ENCODE measurements around the gene USP13.
"Not testable (repeated sequence)": the region's sequence is repeated elsewhere in the genome, so short reads cannot be mapped to it uniquely, and the experiment has no call there.

Gene USP13, protein sequence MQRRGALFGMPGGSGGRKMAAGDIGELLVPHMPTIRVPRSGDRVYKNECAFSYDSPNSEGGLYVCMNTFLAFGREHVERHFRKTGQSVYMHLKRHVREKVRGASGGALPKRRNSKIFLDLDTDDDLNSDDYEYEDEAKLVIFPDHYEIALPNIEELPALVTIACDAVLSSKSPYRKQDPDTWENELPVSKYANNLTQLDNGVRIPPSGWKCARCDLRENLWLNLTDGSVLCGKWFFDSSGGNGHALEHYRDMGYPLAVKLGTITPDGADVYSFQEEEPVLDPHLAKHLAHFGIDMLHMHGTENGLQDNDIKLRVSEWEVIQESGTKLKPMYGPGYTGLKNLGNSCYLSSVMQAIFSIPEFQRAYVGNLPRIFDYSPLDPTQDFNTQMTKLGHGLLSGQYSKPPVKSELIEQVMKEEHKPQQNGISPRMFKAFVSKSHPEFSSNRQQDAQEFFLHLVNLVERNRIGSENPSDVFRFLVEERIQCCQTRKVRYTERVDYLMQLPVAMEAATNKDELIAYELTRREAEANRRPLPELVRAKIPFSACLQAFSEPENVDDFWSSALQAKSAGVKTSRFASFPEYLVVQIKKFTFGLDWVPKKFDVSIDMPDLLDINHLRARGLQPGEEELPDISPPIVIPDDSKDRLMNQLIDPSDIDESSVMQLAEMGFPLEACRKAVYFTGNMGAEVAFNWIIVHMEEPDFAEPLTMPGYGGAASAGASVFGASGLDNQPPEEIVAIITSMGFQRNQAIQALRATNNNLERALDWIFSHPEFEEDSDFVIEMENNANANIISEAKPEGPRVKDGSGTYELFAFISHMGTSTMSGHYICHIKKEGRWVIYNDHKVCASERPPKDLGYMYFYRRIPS

DNA sequence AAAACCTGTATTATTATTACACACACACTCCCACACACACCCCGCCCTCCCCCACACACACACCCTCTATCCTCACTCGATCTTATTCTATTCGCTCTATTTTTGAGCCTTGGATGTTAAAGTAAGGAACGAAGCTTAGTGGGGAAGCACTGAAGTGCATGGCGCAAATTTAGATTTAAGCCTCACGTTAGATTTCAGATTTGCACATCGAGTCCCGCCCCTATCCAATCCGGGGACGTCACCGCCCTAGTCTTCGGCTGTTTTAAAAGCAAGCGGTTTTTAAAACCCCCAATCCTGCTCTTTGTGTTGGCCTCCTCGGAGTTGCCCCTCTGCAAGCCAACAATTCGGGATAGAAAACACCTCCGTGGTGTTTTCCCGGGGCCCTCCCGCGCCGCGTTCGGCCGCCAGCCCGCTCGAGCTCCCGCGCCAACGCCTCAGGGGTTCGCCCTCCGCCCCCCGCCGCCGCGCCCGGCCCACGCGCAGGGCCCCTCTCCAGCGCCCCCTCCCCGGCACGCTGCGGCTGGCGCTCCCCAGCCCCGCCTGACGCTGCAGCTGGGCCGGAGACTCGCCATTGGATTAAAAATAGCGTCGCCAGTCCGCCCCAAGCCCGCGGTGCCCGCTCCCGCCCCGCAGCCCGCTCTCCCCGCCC, at the start of gene USP13:
Gene USP13, plus strand, starts transcription at position 594 of the 649 bp plus-strand sequence. CDS start 186 bp downstream, outside the sequence.
- peak; percentile 11 to 15 for DNase-seq (ENCODE audit: low read depth in 2 of 2)

DNA sequence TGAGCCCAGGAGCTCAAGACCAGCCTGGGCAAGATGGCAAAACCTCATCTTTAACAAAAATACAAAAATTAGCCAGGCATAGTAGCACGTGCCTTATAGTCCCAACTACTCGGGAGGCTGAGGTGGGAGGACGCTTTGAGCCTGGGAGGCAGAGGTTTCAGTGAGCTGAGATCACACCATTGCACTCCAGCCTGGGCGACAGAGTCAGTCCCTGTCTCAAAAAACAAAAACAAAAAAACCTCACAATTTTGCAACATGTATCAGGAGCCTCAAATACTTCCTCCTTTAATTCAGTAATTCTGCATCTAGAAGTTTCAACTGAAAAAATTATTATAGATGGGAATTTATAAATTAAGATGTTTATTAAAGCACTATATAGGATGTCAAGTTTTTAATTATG, 49.5 kb upstream of the USP13 start:
- no peak for DNase-seq (ENCODE audit: low read depth in 2 of 2)

DNA sequence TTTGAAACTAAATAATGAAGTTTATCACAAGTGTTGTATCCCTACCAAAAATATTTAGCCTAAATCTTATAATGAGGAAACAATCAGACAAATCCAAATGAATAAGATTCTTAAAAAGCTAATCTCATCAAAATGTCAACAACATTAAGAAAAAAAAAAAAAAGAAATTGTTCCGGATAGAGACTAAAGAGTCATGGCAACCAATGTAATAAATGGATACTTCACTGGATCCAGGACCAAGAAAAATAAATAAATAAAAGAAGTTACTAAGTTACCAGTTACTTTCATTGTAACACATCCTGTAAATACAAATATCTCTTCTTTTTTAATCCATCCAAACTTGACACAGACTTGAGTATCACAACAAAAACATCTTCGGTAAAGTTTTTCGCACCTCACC, 49.0 kb upstream of the USP13 start:
- DNase-seq (ENCODE audit: low read depth in 2 of 2) = no peak

DNA sequence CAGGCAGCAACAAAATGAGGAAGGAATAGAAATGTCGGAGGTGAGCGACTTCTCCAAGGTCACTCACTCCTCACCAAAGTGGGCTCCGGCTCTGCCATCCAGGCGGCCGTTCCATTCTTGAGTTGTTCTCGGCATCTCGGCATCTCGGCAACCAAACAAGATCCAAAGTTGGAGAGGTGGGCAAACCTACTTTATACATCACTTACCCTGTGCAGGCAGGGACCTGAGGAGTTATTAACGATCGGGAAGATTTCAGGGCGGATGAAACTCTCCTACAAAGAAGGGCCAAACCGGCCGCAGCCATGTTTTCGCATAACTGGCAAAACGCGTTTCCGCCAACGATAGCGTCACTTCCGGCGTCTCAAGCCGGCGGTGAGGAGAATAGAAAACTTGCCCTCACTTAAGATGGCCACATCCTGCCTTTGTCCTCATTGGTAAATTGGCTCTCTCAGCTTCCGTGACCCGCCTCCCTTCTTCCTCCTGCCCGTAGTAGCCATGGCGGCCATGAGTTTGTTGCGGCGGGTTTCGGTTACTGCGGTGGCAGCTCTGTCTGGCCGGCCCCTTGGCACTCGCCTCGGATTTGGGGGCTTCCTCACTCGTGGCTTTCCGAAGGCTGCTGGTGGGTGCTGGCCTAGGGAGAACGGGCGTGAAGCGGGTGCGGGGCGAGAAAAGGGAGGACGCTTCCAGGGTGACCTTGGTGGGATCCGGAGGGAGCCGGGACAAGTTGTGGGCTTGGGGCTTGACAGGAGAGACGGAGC, 48.3 kb upstream of the USP13 start, which contains the start of the genes MRPL47 and NDUFB5:
Gene MRPL47, minus strand, starts transcription at position 318 of the 758 bp plus-strand sequence. Its CDS starts 14 bp downstream, at position 304.
Gene NDUFB5, plus strand, starts transcription at position 474 of the 758 bp plus-strand sequence. Its CDS starts 22 bp downstream, at position 496.
- peak; percentile 85 for DNase-seq (ENCODE audit: low read depth in 2 of 2)

DNA sequence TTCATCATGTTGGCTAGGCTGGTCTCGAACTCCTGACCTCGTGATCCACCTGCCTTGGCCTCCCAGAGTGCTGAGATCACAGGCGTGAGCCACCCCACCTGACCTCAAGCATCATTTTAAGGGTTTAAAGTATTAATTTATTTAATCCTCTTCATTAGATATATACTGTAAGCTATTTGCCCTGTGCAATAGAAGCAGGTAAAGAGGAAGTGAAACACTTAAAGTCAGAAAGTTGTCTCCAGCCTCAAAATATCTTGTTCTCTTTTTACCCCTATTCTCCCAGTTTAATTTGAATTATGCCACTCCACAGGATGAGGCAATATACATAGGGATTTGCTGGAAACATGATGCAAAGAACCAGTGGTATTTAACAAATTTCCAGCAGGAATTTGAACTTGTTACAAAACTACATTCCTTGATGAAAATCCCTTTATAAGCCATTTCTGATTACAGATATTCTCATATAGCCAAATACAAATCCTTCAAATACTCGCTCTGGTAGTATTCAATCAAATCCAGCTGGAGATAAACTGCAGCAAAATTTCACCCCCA, 46.2 kb upstream of the USP13 start:
- DNase-seq (ENCODE audit: low read depth in 2 of 2) = no peak

DNA sequence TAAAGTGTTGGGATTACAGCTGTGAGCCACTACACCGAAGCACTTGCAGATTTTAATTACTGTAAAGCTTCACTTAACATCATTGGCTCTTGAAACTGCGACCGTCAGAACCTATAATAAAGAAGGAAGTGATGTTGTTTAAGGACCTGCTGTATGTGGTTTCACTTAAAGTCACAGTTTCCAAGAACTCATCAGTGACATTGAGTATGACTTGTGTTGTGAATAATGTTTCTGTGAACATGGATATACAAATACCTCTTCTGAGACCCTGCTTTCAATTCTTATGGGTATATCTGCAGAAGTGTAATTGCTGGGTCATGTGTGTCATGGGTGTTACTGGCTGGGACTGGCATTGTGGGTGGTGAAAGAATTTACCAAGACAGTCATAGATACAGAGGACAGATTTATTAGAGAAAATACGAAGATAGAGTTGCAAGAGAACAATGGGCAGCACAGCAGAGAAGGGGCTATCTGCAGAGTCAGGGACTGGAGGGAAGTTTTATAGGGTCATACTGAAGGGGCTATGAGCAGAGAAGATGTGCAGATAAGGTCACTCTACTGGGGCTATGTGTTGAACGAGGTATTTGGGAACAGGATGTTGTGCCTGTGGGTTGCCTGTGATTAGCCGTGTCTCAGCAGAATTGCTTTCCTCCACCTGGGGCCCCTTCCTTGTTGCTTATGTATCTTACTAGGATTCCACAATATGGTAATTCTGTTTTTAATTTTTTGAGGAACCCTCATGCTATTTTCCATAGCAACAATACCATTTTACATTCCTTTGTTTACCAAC, 43.7 kb upstream of the USP13 start:
- DNase-seq (ENCODE audit: low read depth in 2 of 2) = no peak

DNA sequence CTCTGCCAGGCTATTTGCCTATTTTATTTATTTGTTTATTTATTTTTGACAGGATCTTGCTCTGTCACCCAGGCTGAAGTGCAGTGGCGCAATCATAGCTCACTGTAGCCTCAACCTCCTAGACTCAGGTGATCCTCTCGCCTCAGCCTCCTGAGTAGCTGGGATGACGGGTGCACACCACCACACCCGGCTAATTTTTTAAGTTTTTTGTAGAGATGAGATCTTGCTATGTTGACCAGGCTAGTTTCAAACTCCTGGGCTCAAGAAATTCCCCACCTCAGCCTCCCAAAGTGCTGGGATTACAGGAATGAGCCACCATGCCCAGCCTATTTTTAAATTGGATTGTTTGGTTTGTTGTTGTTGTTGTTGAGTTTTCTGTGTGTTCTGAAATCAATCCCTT, 42.8 kb upstream of the USP13 start:
- DNase-seq (ENCODE audit: low read depth in 2 of 2) = no peak

DNA sequence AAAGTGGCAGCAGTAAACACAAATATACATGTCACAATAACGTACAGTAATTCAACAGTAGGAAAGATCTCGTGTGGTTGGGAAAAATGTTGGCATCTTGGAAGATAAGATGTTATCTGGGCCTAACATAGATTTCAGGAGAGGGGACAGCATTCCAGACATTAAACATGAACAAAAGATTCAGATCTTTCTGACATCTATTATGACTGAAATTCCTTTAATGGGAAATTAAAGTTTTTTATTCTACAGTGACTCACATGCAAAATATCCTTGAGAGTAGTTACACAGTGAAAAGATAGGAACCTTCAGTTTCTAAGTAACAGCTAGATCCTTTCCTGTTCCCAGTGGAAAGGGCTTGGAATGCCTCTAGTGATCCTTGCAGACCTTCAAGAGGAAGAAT, 39.0 kb upstream of the USP13 start:
- no peak for DNase-seq (ENCODE audit: low read depth in 2 of 2)

DNA sequence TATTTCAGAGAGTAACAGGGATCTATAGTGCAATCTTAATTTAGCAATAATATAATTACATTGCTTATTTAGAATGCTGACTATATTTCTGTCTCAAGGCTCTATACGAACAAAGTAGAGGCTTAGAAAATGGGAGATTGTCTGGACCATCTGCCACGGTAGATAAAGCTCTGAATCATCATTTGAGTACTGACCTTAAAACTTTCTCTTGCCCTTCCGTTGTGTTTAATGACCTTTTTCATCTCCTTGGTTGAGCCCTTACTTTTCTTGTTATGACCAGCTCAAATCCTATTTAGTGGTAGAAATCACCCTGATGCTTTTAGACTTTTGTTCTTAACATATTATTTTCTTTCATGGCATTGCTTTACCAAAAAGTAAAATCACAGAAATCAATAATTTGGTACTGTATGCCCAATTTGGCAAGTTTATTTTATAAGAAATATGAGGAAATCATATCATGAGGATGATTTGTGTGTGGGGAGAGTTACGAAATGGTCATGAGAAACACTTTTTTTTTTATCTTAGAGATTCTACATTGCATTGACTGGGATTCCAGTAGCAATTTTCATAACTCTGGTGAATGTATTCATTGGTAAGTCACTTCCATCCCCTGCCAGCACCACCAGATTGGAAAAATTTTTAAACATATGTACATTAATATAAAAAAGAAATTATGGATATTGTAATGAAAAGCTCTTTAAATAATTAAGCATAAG, 37.2 kb upstream of the USP13 start:
- no peak for DNase-seq (ENCODE audit: low read depth in 2 of 2)

DNA sequence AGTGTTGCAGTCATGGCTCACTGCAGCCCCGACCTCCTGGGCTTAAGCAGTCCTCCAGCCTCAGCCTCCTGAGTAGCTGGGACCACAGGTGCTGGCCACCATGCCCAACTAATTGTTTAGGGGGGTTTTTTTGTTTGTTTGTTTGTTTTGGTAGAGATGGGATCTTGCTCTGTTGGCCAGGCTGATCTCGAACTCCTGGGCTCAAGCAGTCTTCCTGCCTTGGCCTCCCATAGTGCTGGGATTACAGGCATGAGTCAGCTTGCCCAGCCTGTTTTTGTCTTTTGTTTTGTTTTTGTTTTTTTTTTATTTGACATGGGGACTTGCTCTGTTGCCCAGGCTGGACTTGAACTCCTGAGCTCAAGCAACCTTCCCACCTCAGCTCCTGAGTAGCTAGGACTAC, 30.8 kb upstream of the USP13 start:
- no peak for DNase-seq (ENCODE audit: low read depth in 2 of 2)

DNA sequence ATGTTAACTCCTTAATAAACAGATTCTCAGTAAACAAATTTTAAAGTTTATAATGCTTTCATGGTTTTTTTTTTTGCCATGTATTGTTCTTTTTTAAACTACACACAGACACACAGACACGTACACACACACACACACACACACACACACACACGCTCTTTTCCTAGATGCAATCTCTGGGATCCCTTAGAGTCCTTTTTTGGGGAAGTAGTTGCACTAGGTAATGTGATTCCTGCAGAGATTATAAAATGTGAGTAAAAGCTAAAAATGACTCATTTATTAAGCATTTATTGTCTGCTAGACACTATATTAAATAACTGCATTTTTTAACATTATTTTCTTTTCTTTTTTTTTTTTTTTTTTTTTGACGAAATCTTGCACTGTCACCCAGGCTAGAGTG, 28.4 kb upstream of the USP13 start:
- DNase-seq (ENCODE audit: low read depth in 2 of 2) = no peak

DNA sequence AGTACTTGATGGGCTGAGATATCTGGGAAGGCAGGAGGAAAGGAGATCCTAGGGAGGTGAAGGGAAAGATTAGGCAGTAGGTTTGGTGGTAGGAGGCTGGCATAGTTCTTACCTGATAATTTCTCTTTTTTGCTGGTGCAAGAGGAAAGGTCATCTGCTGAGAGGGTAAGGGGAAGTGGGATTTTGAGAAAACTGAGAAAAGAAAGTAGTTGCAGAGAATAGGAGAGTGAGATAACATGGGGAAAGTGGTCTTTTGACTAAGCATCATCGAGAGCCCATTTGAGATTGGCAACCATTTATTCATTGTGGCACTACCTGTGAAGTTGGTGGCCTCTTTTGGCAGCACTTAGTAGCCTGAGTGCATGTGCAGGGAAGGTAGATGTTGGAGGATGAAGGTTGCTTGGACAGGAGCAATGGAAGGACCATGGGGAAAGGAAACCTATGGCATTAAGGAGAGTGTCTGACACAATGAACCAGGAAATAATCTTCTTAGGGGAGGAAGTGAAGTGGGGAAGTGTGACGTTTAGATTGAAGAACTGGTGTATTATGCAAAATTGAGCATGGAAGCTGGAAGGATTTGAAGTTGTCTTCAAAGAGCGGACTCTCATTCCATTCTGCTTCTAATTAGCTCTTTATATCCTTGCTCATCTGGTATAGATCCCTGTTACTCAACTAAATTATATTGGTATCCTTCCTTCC, 21.9 kb upstream of the USP13 start:
- no peak for DNase-seq (ENCODE audit: low read depth in 2 of 2)

DNA sequence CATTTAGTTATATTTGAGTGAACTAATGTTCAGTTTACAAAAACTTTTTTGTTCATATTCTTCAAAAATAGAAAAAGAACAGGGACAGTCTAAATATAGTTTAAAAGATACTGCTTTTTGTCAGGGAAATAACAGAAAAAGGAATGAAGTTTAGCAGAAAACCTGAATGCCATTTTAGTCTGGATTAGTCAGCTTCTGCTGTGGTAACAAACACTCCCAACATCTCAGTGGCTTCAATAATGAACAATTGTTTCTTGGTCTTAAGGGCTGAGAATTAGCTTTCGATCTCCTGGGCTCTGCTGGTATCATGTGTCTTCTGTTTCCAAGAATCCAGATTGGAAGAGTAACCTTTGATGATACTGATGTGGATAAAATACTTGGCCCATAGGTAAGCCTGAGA, 12.4 kb upstream of the USP13 start:
- DNase-seq (ENCODE audit: low read depth in 2 of 2) = no peak

DNA sequence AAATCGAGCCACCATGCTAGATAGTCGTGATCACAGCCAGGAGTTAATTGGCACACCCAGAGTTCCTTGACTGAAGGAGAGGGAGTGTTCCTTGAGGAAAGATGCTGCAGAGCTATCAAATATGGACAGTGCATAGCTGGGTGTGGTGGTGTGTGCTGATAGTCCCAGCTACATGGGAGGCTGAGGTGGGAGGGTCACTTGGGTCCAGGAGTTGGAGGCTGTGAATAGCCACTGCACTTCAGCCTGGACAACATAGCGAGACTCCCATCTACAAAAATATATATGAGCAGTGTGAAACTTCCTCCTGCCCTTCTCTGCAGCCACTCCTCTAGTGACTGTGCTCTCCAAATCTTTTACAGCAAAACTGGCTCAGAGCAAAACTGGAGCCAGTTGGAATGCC, 10.0 kb upstream of the USP13 start:
- DNase-seq (ENCODE audit: low read depth in 2 of 2) = no peak

DNA sequence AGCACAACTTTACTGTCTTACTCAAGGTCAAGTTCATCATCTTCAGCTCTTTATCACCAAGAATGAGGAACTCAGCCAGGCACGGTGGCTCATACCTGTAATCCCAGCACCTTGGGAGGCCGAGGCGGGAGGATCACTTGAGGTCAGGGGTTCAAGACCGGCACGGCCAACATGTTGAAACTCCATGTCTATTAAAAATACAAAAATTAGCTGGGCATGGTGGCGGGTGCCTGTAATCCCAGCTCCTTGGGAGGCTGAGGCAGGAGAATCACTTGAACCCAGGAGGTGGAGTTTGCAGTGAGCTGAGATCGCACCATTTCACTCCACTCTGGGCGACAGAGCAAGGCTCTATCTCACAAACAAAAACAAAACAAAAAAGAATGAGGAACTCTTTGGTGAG, 9.0 kb upstream of the USP13 start:
- not testable (repeated sequence) for DNase-seq (ENCODE audit: low read depth in 2 of 2)

DNA sequence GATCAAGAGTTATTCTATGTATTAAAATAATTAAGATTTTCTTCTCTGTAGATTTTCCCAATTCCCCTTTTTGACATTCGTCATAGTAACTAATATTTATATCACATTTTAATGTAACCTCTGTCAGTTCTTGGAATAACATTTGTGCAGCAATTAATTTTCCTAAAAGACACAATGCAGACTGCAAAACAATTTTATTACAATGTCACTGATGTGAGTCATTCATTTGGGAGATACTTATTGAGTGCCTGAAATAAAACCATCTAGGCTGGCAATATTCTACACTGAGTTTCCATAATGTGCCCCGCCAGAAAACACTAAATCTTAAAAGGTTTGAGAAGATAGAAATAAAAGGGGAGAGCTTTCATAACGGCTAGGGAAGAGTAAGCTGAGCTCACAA, 6.7 kb upstream of the USP13 start:
- DNase-seq (ENCODE audit: low read depth in 2 of 2) = no peak

DNA sequence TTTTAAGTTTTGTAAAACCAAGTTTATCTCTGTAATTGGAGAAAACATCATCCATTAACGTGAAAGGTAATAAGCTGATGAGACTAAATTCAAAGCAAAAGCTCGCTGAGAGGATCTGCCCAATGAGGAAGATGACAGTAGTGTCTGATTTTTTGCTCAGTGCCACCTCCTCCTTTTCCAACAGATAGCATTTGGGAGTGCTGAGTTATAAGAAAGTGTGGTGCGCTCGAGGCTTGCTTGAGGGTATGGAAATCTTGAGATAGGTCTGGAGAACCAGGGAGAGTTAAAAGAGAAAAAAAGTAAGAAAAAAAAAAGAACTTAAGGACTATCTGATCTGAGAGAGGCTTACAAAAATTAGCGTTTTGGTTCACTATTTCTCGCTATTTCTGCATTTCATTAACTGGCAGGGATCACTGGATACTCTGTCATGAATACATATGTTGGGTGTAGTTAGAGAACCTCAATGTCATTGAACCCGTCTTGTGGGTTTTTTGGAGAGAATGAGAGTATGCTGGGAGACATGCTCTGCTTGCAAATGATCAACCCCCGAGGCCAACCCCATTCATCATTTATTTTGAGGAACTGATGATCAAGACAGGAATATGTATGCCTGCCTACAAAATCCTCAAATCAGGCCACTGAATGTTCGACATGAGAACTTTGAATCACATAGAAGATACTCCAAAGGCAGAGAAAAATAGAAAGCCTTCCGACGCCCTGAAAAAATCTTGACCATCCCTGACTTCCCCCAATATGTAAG, 973 bp upstream of the USP13 start:
- no peak for DNase-seq (ENCODE audit: low read depth in 2 of 2)

DNA sequence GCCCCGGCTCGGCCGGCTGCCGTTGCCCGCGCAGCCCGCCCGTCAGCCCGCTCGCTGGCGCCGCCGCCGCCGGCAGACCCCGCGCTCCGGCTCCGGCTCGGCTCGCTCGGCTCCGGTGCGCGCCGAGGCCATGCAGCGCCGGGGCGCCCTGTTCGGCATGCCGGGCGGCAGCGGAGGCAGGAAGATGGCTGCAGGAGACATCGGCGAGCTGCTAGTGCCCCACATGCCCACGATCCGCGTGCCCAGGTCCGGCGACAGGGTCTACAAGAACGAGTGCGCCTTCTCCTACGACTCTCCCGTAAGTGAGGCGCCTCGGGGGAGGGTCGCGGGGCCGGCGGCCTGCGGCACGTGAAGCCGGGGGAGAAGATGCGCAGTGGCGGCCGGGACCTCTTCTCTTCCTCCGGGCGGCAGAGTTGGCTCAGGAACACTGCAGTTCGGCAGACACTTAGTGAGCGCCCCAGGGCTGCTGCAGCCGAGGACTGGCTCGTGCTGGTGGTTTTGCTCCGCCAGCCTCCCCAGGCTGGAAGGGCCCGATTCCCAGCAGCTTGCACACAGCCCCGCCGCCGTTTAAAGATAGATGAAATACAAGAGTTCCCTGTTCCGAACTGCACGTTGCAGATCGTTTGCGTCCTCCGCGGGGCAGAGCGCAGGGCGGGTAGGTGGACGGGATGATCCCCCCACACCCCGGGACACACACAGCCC, 407 bp downstream of the USP13 start:
- DNase-seq (ENCODE audit: low read depth in 2 of 2) = peak; percentile 16 to 36

Measured in stimulated activated CD8-positive, alpha-beta memory T cell treated with anti-CD3 and anti-CD28 coated beads, Interleukin-7, amount 100 ng/mL, for 1 hour (primary cell).